Measurements from ENCODE around the gene RAB7A.
A peak's percentile ranks its signal among the peaks of the same experiment; 100 is the strongest.
"Not testable (repeated sequence)": the region's sequence is repeated elsewhere in the genome, so short reads cannot be mapped to it uniquely, and the experiment has no call there.

The RAB7A gene

GRCh38 chr3:128815318-128816064, 89.5 kb downstream of the RAB7A start:
- H3K9me3 Mint-ChIP-seq = peaks cover 9% of the 10 kb centered on the region
- no peak overlapping the region for H3K27ac Mint-ChIP-seq
- H3K4me1 Mint-ChIP-seq (ENCODE audit: low read depth) = peaks cover 72% of the 10 kb centered on the region
- no peak overlapping the region for H3K4me3 Mint-ChIP-seq
- peaks cover 100% of the 10 kb centered on the region for H3K36me3 Mint-ChIP-seq (ENCODE audit: low read depth)
- no peaks in the 10 kb centered on the region for H3K27me3 Mint-ChIP-seq
- intact Hi-C loops (cut with micrococcal nuclease) = no loop called here

- Mint-ChIP-seq H3K36me3 (ENCODE audit: low read depth) (peaks cover 100% of the 10 kb centered on the region), H3K4me3 (no peak overlapping the region), H3K27ac (peak overlapping the region; percentile 58), H3K4me1 (ENCODE audit: low read depth) (peaks cover 50% of the 10 kb centered on the region), H3K27me3 (no peaks in the 10 kb centered on the region), H3K9me3 (peaks cover 9% of the 10 kb centered on the region)
- intact Hi-C loops (cut with micrococcal nuclease) = no loop called here
Measured at GRCh38 chr3:128818186-128818787, 92.3 kb downstream of the RAB7A start.

GRCh38 chr3:128820252-128820839, 94.4 kb downstream of the RAB7A start:
- Mint-ChIP-seq H3K4me3 (no peak overlapping the region), H3K4me1 (ENCODE audit: low read depth) (peaks cover 36% of the 10 kb centered on the region), H3K27me3 (no peaks in the 10 kb centered on the region), H3K27ac (no peak overlapping the region), H3K9me3 (peaks cover 9% of the 10 kb centered on the region), H3K36me3 (ENCODE audit: low read depth) (peaks cover 98% of the 10 kb centered on the region)
- intact Hi-C loops (cut with micrococcal nuclease) = no loop called here

- Mint-ChIP-seq H3K9me3 (peaks cover 9% of the 10 kb centered on the region), H3K27me3 (no peaks in the 10 kb centered on the region), H3K36me3 (ENCODE audit: low read depth) (peaks cover 71% of the 10 kb centered on the region), H3K4me1 (ENCODE audit: low read depth) (peaks cover 18% of the 10 kb centered on the region), H3K4me3 (no peak overlapping the region), H3K27ac (peak overlapping the region; percentile 3)
- intact Hi-C loops (cut with micrococcal nuclease) = no loop called here
Measured at GRCh38 chr3:128823008-128823407, 97.0 kb downstream of the RAB7A start.

GRCh38 chr3:128823631-128824030, 97.6 kb downstream of the RAB7A start:
- intact Hi-C loops (cut with micrococcal nuclease) = no loop called here
- H3K27me3 Mint-ChIP-seq = no peaks in the 10 kb centered on the region
- peaks cover 65% of the 10 kb centered on the region for H3K36me3 Mint-ChIP-seq (ENCODE audit: low read depth)
- H3K27ac Mint-ChIP-seq = no peak overlapping the region
- H3K4me1 Mint-ChIP-seq (ENCODE audit: low read depth) = peaks cover 12% of the 10 kb centered on the region
- H3K9me3 Mint-ChIP-seq = peaks cover 3% of the 10 kb centered on the region
- H3K4me3 Mint-ChIP-seq = no peak overlapping the region

GRCh38 chr3:128824132-128824850, 98.3 kb downstream of the RAB7A start:
- Mint-ChIP-seq H3K9me3 (no peaks in the 10 kb centered on the region), H3K4me1 (ENCODE audit: low read depth) (peaks cover 6% of the 10 kb centered on the region), H3K27ac (no peak overlapping the region), H3K36me3 (ENCODE audit: low read depth) (peaks cover 58% of the 10 kb centered on the region), H3K27me3 (no peaks in the 10 kb centered on the region), H3K4me3 (no peak overlapping the region)
- intact Hi-C loops (cut with micrococcal nuclease) = no loop called here

GRCh38 chr3:128825117-128825725, 99.2 kb downstream of the RAB7A start:
- H3K27ac Mint-ChIP-seq = no peak overlapping the region
- intact Hi-C loops (cut with micrococcal nuclease) = no loop called here
- H3K4me1 Mint-ChIP-seq (ENCODE audit: low read depth) = peaks cover 6% of the 10 kb centered on the region
- H3K4me3 Mint-ChIP-seq = no peak overlapping the region
- H3K27me3 Mint-ChIP-seq = no peaks in the 10 kb centered on the region
- H3K9me3 Mint-ChIP-seq = no peaks in the 10 kb centered on the region
- H3K36me3 Mint-ChIP-seq (ENCODE audit: low read depth) = peaks cover 49% of the 10 kb centered on the region

- H3K27ac Mint-ChIP-seq; H3K4me3 Mint-ChIP-seq; intact Hi-C loops (cut with micrococcal nuclease); H3K9me3 Mint-ChIP-seq; H3K27me3 Mint-ChIP-seq; H3K4me1 Mint-ChIP-seq (ENCODE audit: low read depth): not testable (repeated sequence)
- H3K36me3 Mint-ChIP-seq (ENCODE audit: low read depth) = peaks cover 10% of the 10 kb centered on the region
Measured at GRCh38 chr3:128829087-128829486, 103.1 kb downstream of the RAB7A start.

GRCh38 chr3:128829925-128830625, 104.1 kb downstream of the RAB7A start:
- H3K4me3 Mint-ChIP-seq; H3K36me3 Mint-ChIP-seq (ENCODE audit: low read depth): not testable (repeated sequence)

GRCh38 chr3:128830762-128831161, 104.8 kb downstream of the RAB7A start:
- H3K27me3 Mint-ChIP-seq; H3K4me1 Mint-ChIP-seq (ENCODE audit: low read depth); H3K36me3 Mint-ChIP-seq (ENCODE audit: low read depth); H3K4me3 Mint-ChIP-seq; intact Hi-C loops (cut with micrococcal nuclease); H3K27ac Mint-ChIP-seq; H3K9me3 Mint-ChIP-seq: not testable (repeated sequence)

More at GRCh38 chr3:128829925-128830625, 104.1 kb downstream of the RAB7A start:
- H3K27me3 Mint-ChIP-seq; H3K9me3 Mint-ChIP-seq; intact Hi-C loops (cut with micrococcal nuclease); H3K4me1 Mint-ChIP-seq (ENCODE audit: low read depth); H3K27ac Mint-ChIP-seq: not testable (repeated sequence)

GRCh38 chr3:128832979-128833378, 107.0 kb downstream of the RAB7A start:
- H3K36me3 Mint-ChIP-seq (ENCODE audit: low read depth); H3K9me3 Mint-ChIP-seq; H3K4me3 Mint-ChIP-seq; H3K27ac Mint-ChIP-seq; H3K27me3 Mint-ChIP-seq; H3K4me1 Mint-ChIP-seq (ENCODE audit: low read depth); intact Hi-C loops (cut with micrococcal nuclease): not testable (repeated sequence)

GRCh38 chr3:128835096-128835495, 109.1 kb downstream of the RAB7A start:
- Mint-ChIP-seq H3K36me3 (ENCODE audit: low read depth) (no peaks in the 10 kb centered on the region), H3K4me3 (no peak overlapping the region), H3K4me1 (ENCODE audit: low read depth) (peaks cover 7% of the 10 kb centered on the region), H3K9me3 (no peaks in the 10 kb centered on the region), H3K27ac (no peak overlapping the region), H3K27me3 (no peaks in the 10 kb centered on the region)
- intact Hi-C loops (cut with micrococcal nuclease) = no loop called here
